Measurements from ENCODE around the gene PTGES3L.

PTGES3L gene

DNA sequence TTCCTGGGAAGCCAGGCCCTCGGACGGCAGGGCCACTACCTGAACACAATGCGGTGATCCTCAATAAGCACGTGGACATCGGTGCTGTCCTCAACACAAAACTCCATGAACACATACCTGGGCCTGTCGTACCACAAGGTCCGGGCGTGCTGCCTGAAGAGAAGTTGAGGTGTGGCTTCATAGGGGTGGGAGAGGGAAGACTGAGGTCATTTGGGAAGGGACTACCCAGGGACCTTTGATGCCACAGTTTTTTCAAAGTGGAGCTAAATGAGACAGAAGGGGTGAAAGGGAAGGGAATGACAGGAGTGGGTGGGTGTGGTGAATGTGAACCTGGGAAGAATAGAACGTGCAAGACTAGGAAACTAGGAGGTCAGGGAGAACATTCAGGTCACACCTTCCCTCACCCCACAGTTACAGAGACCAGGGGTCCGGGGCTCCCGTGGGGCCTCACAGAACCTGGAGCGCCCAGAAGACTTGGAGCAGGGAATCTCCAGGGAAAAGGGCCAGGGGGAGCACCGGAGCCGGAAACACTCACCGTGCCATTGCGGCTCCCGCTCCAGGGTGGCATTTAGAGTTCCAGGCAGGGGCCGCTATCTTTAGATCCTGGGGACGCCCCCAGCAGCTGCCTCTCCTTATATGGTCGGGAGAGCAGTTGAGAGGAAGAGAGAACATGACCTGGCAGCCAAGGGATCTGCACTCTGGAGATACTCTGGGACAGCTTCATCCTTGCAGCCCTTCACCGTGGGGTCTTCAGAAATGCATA, at the start of gene PTGES3L:
TSS of gene PTGES3L (minus strand) at position 570 of the 763 bp plus-strand sequence. CDS start at position 543, 27 bp downstream.
- no peak for DNase-seq (ENCODE audit: low spot score)

DNA sequence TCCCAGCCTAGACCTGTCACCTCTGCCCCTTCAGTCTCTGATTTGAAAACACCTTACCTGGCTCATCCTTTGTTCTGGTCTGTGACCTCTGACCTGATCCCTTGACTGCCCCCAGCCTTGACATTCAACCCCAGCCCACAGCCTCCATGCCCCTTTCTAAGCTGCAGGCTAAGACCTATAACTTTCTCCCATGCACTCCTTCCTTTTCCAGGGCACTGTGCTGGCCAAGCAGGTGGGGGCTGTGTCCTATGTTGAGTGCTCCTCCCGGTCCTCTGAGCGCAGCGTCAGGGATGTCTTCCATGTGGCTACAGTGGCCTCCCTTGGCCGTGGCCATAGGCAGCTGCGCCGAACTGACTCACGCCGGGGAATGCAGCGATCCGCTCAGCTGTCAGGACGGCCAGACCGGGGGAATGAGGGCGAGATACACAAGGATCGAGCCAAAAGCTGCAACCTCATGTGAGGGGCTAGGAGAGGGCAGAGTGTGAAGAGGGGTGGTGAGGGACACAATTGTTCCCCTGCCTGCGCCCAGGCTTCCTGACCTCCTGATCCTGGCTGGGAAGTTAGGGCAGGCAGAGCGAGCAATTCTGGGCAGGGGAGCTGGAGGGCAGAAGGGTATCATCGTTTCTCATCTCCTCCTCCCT, 48.5 kb upstream of the PTGES3L start:
- DNase-seq (ENCODE audit: low spot score), result no peak

DNA sequence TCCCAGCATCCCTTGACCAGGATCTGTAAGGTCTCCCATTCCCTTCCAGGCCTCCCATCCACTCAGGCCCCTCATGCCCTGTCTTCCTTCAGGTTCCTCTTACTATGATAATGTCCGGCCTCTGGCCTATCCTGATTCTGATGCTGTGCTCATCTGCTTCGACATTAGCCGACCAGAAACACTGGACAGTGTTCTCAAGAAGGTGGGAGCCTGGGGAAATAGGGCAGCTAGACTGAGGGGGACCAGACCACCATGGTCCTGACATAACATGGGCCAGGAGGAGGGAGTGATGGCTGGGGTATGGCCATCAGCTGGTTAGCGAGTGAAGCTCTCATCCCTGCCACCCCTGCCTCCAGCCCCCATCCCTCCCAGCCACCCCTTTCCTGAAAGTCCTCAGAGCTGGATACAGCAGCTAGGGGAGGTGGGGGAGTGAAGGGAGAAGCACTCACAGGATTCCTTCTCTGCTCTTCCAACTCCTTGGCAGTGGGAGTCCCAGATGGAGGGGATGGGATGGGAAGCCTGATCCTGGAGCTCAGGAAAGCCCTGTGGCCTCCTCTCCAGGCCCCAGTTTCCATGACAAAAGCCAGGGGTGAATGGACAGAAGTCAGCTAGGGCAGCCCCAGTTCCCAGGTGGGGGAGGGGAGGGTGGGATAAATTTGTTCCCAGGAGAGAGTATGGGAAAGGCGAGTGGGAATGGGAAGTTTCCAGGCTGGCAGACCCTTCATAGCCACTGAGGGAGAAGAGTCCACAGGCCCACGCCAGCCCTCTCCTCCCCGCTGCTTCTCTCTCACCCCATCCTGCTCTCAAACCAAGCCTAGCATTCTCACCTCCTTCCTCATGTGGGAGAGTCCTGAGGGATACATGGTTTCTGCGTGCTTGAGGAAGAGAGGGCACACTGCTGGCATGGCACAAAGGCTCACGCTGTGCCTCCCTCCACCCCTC, 47.5 kb upstream of the PTGES3L start:
- no peak for DNase-seq (ENCODE audit: low spot score)

DNA sequence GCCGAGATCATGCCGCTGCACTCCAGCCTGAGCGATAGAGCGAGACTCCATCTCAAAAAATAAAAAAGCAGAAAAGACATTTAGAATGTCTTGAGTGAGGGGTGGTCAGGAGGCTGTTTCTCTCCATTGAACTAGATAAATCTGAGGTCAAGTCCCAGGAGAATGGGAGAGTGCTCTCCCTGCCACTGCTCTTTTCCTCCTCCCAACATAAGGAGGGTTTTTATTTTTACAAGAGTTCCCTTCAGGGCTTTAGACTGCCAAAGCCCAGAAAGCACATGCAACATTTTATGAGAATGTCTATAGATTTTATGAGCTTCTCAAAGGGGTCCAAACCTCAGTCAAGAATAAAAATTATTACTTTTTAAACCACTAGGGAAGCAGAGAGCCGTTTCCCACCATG, 46.7 kb upstream of the PTGES3L start:
- DNase-seq (ENCODE audit: low spot score), result no peak

DNA sequence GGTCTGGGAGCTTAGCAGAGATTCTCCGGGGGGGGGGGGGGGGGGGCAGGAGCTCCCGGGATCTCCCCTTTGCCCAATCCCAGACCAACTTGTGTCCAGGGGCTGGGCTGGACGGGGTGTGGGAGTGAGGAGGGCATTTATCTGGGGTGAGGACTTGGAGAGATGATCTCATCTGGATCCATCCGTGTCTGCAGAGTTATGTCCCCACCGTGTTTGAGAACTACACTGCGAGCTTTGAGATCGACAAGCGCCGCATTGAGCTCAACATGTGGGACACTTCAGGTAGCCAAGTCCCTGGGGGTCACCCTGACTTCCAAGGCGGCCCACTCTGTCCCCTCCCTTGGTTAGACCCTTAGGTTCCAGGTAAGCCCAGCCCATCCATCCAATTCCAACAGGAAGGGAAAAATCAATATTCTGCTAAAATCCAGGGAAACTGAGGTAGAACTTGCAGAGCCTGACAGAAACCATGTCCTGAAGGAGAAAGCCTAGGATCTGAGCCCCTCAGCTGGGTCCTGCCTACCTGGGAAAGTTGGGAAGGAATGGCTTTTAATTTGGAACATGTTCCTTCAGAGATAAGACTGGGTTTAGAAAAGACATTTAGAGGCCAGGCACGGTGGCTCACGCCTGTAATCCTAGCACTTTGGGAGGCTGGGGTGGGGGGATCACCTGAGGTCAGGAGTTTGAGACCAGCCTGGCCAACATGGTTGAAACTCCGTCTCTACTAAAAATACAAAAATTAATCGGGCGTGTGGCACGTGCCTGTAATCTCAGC, 46.1 kb upstream of the PTGES3L start:
- no peak for DNase-seq (ENCODE audit: low spot score)

DNA sequence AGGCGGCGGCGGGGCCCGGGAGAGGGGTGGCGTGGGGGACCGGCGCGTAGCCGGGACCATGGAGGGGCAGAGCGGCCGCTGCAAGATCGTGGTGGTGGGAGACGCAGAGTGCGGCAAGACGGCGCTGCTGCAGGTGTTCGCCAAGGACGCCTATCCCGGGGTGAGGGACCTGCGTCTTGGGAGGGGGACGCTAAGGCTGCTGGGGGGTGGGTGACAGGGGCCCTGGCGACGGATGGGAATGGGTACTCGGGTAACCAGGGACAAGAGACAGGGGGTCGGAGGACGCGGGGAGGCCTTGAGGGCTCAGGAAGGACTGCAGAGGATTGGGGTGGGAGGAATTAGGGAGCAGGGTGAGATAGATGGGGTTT, 45.4 kb upstream of the PTGES3L start:
- DNase-seq (ENCODE audit: low spot score), result no peak

DNA sequence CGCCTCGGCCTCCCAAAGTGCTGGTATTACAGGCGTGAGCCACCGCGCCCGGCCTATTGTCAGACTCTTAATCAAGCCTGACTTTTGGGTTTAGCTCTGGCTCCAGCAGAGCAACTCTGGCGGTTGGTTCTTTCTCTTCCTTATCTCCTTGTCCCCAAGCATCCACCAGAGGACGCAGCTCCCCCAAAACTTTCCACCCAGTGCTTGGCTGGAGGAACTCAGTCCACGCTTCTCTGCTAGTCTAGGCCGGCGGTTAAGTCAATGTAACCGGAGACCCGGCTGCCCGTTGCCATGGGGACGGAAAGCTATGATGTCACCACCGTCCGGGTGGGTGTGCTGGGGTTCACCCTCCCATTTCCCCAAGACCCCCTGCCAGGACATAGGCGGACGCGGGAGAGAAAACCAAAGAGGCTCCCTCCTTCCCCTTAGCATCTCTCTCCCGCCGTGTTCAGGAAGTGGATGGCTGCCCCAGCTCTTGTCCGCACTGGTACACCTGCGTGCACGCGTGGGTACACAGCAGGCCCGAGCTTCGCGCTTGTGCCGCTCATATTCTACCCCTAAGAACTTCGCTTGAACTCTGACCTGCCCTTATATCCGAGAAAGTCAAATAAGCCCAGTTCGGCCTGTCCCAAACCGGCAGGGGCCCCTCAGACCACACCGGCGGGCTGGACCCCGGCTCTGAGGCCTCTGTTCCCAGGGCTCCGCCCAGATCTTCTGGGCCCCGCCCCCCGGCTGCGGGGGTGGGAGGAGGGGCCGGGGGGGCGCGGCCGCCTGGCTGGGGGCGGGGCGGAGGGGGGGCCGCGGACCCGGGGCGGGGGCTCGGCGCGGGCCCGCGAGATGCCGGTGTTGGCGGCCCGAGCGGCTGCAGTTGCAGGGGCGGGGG, 44.8 kb upstream of the PTGES3L start, which contains the start of gene RND2:
TSS of gene RND2 (plus strand) at position 825 of the 883 bp plus-strand sequence. CDS start 117 bp downstream, outside the sequence.
- peak; percentile 43 for DNase-seq (ENCODE audit: low spot score)

DNA sequence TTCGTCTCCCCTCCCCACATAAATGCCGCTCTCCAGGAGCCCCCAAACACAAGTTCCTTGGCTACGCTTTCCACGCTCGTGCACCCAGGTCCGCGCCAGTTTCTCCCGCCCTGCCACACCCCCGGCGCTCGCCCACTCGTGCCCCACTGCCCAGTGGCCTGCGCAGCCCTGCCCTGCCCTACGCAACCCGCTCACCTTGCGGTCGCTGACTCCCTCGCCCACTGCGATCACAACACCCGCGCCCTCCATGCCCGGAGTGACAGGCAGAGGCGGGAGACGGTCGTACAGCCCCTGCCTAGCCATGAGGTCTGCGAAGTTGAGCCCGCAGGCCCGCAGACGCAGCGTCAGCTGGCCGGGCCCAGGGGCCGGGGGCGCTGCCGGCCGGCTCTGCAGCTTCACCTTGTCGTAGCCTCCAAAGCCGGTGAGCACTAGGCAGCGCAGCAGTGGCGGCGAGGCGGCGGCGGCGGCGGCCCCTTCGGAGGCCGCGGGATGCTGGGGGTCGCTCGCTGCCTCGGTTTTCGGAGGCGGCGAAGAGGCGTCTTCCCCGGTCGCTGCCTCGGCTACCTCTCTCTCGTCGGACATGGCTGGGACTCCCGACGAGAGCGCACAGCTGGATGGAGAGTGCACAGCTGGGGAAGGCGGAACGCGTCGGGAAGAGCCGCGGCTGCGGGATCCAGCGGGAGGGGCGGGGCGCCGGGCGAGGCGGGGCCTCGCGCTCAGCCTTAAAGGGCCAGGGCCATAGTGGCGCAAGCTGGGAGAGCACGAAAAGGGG, 42.0 kb upstream of the PTGES3L start, which contains the start of gene VAT1:
TSS of gene VAT1 (minus strand) at position 645 of the 772 bp plus-strand sequence. CDS start at position 582, 63 bp downstream.
- peak; percentile 84 for DNase-seq (ENCODE audit: low spot score)

DNA sequence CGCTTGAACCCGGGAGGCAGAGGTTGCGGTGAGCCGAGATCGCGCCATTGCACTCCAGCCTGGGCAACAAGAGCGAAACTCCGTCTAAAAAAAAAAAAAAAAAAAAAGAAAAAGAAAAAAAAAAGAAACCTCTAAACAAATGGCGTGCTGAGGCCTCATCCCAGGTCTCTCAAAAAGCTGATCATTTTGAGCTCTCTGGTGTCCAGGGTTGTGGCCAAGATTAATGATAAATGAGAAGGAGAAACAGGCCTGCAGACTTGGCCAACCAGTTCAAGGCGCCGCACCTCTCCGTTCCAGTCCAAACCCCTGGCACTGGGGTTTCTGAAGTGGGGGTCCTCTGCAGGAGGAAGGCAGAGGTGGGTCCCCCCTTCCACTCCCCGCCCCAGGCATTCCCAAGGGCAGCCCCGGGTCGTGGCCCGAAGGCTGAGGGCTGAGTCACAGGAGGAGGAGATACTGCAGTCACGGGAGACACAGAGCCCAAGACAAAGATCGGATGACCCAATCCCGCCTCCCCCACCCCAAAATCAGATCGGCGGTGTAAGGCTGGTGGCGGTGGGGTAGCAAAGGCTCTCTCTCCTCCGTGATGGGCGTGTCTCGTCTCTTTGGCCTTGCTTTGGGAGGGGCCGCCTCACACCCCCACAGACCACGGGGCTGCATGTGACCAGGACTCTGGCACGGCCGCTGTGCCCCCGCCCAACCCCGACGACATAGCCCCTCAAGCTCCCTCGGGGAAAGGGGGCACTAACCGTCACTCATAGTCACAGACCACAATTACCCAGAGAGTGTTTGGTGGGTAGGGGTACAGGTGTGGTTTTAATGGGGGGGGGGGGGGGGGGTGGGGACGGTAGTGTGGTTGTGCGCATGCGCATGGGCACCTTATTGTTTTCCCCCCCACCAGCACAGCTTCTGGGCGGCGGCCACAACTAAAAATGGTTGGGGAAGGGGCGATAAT, 41.2 kb upstream of the PTGES3L start:
- DNase-seq (ENCODE audit: low spot score), result peak; percentile 32

DNA sequence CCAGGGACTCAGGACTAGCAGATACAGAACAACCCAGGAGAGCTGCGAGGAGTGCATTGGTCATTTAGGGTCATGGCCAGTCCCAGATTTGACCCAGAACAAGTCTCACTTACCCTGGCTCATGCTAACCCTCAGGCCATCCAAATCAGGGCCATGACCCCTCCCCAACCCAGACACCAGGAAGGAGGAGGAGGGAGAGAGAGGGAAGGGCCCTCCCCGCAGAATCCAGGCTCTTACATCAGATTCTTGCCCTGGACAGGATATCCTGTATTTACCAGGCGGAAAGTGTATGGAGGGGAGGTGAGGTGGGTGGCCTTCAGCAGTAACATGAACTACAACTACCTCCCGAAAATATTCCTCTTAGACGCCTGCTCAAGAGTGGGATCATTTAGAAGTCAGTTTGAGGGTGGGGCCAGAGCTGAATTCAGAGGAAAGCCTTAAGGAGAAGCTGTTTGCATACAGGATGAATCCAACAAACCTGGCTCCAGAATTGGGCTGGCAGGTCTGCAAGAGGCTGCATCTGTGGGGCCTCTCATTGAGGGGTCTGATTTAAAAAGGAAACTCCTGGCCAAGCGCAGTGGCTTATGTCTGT, 40.2 kb upstream of the PTGES3L start:
- no peak for DNase-seq (ENCODE audit: low spot score)

DNA sequence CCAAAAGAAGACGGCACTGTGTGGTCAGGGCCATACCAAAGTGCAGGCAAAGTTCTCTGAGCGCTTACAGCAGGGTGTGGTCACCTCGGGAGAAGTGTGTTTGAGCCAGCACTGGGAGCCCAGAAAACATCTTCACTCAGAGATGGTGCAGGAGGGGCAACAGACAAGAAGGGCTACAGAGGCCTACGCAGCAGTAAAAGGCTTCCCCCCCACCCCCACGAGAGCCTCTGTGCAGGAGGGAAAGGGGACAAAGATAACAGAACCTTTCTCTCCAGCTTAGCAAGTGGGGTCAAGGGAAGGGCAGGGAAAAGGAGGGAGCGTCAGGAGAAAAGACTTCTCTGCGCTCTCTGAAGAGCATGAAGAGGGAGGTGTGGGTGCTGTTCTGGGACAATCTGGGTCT, 39.5 kb upstream of the PTGES3L start:
- DNase-seq (ENCODE audit: low spot score), result no peak

DNA sequence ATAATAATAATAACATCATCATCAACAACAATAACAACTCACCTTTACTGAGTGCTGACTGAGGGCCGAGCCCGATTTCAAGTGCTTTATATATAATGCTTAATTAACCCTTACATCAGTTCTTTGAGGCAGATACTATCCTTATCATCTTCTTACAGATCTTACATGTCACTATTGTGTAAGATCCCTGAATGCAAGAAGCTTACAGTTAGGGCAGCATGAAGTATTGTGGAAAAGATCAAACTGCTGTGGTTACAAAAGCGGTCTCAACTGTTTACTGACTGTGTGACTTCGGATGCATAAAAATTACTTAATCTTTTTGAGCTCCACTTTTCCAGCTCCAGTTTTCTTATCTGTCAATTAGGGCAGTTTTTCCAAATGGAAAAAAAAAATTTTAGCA, 39.1 kb upstream of the PTGES3L start:
- no peak for DNase-seq (ENCODE audit: low spot score)

DNA sequence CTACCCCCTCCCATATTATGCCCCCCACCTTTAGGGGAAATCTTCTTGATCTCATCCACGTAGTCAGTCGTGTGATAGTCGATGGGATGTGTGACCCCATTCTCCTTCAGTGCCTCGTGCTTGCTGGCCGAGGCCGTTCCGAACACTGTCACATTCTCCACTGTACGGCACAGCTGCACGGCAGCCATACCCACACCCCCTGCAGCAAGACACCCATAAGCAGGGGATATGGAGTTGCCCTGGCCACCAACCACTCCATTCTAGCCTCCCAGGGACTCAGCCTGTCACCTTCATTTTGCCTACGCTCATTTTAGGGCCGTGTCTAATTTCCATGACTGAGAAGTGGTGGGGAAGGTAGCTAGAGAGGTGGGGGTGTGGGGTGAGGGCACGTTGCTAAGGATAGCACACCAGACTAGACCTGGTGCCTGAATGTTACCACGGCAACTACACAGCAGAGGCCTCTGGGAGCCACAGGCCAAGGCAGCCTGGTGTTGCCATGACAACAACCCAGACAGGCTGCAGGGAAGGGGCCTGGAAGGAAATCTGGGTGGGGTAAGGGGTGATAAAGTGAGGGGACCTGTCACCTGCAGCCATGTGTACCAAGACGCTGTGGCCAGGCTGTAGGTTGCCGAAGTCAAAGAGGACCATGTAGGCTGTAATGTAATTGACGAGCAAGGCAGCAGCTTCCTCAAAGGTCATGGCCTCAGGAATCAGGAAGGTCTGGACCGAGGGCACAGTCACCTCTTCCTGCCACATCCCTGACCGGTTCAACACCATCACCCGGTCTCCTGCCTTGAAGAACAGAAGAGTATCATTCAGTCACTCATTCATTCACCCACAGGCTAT, 38.4 kb upstream of the PTGES3L start:
- DNase-seq (ENCODE audit: low spot score), result no peak

DNA sequence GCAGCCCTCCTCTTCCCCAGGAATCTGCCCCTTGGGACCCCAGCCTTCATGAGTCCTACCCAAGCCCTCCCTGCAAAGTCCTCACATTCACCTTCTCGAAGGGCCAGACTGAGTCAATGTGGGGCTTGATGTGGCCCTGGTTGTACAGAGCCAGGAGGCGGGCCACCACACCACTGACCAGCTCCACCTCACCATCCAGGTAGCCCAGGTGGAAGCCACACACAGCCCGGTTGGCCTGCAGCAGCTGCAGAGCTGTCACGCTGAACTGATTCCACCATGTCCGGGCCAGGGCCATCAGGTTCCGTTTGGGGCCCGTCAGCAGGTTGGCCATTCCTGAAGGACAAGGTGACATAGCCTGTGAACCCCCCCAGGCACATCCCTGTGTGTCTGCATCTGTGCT, 36.3 kb upstream of the PTGES3L start:
- DNase-seq (ENCODE audit: low spot score), result no peak

DNA sequence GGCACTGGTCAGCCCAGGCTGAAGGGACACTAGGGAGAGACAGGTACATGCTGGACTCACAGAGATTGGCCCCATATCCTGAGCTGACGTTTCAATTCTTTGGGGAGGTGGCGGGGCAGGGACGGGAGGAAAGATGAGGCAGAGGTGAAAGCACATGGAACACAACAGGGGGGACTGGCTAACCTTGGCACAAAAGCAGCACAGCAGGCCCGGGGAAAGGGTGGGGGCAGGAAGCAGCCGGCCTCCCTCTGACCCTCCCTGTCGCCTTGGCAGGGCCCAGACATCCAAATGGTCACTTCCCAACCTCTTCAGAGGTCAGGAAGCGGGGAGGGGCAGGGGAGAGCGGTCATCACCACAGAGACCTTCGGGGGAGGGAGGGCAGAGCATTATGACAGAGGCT, 35.7 kb upstream of the PTGES3L start:
- no peak for DNase-seq (ENCODE audit: low spot score)

DNA sequence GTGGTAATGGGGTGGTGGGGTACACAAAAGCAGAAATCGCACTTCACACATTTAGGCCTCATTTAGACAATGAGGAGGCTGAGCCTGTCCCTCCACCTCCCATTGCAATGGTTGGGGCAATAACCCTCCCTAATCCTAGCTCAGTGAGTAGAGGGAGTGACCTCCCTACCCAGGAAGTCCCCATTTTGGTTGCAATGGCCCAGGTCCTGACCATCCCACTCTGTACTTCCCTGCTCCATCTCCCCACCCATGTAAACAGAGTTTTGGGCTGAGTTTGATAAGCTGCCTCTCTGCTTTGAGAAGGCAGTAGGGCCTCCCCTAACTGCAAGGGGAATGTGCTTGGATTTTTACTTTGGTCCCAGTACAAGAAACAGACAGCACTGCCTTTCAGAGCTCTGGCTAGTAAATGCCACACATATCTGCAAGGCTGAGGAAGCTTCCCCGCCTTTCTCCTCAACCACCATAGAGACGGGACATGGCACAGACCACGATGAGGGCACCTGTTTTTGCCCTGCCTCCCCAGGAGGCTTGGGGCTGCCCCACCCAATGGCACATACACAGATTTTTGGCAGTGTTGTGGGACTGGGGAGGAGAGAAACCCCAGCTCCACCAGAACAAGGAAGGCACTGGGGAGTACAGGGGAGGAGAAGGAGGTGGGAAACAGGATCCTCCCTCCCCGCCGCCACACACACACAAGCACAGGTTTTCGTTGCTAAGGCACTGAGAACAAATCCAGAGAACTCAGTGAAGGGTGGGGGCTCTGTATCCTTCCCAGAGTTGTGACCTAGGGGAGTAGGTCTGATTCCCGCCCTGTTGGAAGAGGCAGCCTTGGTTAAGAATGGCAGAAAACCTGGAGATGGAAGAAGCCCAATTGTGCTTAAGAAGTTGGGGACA, 35.0 kb upstream of the PTGES3L start:
- no peak for DNase-seq (ENCODE audit: low spot score)
